Left ventricle myocardium inferior (tissue), 1 donor: ENCODE data around the gene SUDS3. TPM values are rescaled to one million over a fixed set of nuclear protein-coding genes. Genes with fewer than 3 reads are reported as not detected.

Experiments
- DNase-seq: peaks from one replicate; pipeline ENCODE4 v3.0.0-alpha.2; 2020
- H3K27ac ChIP-seq: fragments of 200-600 bp; replicated peaks from 2 replicates; pipeline ENCODE4 v1.8.0; 2021
- H3K27me3 ChIP-seq: fragments of 200-600 bp; 2 replicates; pipeline ENCODE4 v1.8.0; 2021; ENCODE audit warnings: low read depth
- H3K36me3 ChIP-seq: fragments of 200-600 bp; 2 replicates; pipeline ENCODE4 v1.8.0; 2021
- H3K4me1 ChIP-seq: fragments of 200-600 bp; 2 replicates; pipeline ENCODE4 v1.8.0; 2021
- H3K4me3 ChIP-seq: fragments of 200-600 bp; 2 replicates; pipeline ENCODE4 v1.8.0; 2021; ENCODE audit warnings: mild to moderate bottlenecking, moderate library complexity
- H3K9me3 ChIP-seq: fragments of 200-600 bp; replicated peaks from 2 replicates; pipeline ENCODE4 v1.8.0; 2021
- intact Hi-C: fragments of 100-400 bp; cut with micrococcal nuclease; formaldehyde crosslinking; loops from one replicate; pipeline ENCODE4 v1.11.0; 2022
- total RNA-seq: library from RNA; stranded (reverse); fragmentation: NEBNext Ultra II Directional; extraction: Animal tissue kit (Norgen Biotek cat#: 25700); gene quantifications from one replicate; pipeline ENCODE4 v1.2.1, GENCODE V29; 2021
- TF ChIP-seq, protein P1 (sequence below): fragments of 200-600 bp; IDR thresholded peaks from 2 replicates; pipeline ENCODE4 v1.8.0; 2021; ENCODE audit warnings: antibody characterized with exemption, mild to moderate bottlenecking, borderline replicate concordance
- donor health status: DM: no; HTN: yes; CAD: no; lungs with severe emphysema.

The SUDS3 gene
- total RNA-seq, 1 donor from 2014 or later, result 20.4 TPM

DNA sequence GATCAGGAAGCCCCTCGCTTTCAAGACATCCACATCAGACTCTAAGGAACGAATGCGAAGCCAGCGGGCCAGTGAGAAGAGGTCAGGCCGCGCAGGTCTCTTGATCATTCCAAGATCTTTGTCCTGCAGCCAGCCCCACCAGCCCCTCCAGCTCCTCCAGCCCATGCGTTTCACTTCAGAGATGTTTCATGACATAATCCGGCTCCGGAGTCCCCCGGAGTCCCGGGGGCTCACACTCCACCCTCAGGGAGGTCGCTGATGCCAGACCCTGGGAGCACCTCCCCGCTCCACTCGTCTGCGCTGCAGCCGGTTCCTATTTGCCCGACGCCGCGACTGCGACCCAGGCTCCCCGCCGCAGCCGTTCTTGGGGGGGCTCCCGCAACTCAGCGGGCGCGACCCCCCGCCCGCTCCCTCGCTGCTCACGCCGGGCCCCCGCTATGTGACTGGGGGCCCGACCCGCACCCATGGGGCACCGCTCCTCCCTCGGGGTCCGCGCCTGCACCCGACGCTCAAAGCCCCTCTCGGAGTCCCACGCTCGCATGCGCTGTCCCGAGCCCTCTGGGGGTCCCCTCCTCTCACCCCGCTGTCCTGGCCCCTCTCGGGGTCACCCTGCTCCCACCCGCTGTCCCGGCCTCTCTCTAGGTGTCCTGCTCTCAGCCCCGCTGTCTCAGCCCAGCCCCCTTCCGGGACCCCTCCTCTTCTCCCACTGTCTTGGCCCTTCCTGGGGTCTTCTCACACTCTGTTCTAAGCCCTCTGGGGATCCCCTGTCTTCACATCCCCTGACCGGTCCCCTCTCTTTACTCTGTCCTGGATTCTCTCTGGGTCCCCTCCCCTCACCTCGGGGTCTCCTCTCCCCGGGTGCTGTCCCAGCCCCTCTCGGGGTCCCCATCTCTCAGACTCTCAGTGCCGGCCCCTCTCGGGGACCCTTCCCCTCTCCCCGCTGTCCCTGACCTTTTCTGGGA, 4.8 kb upstream of the SUDS3 start:
- Histone ChIP-seq H3K9me3 (no peaks in the 10 kb centered on the region), H3K36me3 (no peaks in the 10 kb centered on the region), H3K27me3 (no peaks in the 10 kb centered on the region), H3K4me1 (peaks cover 63% of the 10 kb centered on the region), H3K27ac (peak overlapping the region; percentile 95), H3K4me3 (peak overlapping the region; percentile 98)
- peak; percentile 25 for DNase-seq
- TF ChIP-seq, protein P1, sequence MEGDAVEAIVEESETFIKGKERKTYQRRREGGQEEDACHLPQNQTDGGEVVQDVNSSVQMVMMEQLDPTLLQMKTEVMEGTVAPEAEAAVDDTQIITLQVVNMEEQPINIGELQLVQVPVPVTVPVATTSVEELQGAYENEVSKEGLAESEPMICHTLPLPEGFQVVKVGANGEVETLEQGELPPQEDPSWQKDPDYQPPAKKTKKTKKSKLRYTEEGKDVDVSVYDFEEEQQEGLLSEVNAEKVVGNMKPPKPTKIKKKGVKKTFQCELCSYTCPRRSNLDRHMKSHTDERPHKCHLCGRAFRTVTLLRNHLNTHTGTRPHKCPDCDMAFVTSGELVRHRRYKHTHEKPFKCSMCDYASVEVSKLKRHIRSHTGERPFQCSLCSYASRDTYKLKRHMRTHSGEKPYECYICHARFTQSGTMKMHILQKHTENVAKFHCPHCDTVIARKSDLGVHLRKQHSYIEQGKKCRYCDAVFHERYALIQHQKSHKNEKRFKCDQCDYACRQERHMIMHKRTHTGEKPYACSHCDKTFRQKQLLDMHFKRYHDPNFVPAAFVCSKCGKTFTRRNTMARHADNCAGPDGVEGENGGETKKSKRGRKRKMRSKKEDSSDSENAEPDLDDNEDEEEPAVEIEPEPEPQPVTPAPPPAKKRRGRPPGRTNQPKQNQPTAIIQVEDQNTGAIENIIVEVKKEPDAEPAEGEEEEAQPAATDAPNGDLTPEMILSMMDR, result no peak
- intact Hi-C loops, result loop anchor here (5.0 kb wide), 1 partner anchor 184 kb away; no protein-coding TSS in a partner anchor

DNA sequence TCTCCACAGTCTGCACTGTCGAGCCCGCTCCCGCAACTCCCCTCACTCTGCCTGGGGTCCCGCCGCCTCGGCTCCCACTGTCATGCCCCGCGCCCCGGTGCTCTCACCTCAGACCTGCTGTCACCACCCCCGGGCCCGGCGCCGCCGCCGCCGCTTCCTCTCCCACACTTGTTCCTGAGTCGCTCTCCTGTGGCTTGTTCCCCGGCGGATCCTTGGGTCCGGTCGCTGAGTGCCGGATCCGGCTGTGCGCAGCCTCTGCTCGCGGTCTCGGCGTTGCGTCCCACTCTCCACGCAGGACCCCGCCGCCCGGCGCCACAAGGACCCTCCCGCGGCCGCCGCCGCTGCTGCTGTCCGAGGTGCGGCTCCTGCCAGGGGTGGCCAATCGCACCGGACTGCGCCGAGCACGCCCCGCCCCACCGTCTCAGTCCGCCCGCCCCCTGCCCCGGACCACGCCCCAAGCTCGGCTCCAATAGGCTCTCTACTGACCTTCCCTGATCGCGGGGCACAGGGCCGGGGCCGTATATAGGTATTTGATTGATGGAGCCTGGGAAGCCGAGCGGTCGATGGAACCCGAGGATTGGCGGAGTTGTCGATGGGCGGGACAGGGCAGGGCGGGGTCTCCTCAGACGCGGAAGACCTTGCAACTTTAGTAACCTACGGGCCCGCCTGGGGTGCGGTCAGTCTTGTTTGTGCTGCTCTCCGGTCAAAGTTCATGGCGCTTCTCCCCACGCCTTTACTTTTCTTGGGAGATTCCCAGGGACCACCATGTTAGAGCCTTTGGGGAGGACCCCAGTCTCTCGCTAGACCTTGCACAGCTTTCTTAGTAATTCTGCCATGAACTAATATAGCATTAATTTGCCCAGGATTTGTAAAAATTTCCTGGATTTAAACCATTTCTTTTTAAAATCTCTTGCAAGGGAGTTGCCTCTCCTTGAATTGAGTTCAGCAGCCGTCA, 3.5 kb upstream of the SUDS3 start, which contains the start of gene TAOK3:
Gene TAOK3, minus strand, starts transcription at position 367 of the 955 bp plus-strand sequence. CDS start 117,340 bp downstream, outside the sequence.
- Histone ChIP-seq H3K27ac (peak within 1 kb of the TSS; percentile 95), H3K27me3 (no peaks in the 10 kb centered on the region), H3K4me3 (peak within 1 kb of the TSS; percentile 98), H3K36me3 (no peaks in the 10 kb centered on the region), H3K4me1 (peaks cover 75% of the 10 kb centered on the region), H3K9me3 (no peaks in the 10 kb centered on the region)
- TF ChIP-seq, protein P1, result no peak
- intact Hi-C loops, result loop anchor here (5.0 kb wide), 1 partner anchor 186 kb away; no protein-coding TSS in a partner anchor
- peak; percentile 98 for DNase-seq

DNA sequence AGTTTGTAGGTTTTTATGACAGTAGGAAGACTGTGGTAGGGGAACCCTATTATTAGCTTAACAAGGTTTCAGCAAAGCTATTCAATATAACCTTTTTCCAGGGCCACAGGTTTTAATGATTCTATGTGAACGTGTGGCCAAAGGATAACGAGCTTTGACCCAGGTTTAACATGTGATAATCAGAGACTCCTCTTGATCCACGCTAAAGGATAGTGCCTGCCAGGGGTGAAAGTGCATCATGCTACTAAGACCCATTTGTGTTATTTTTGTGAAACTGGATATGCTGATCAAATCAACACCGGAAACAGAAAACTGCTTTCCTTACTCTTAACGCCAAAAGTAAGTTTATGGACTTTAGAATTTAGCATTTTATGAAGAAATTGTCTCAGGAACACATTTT, 2.7 kb upstream of the SUDS3 start:
- peaks cover 81% of the 10 kb centered on the region for H3K4me1 ChIP-seq
- TF ChIP-seq, protein P1, result no peak
- H3K36me3 ChIP-seq, result no peaks in the 10 kb centered on the region
- peak overlapping the region; percentile 98 for H3K4me3 ChIP-seq
- H3K27ac ChIP-seq, result peak overlapping the region; percentile 95
- intact Hi-C loops, result loop anchor here (5.0 kb wide), 1 partner anchor 186 kb away; no protein-coding TSS in a partner anchor
- H3K27me3 ChIP-seq, result no peaks in the 10 kb centered on the region
- no peaks in the 10 kb centered on the region for H3K9me3 ChIP-seq
- DNase-seq, result no peak

DNA sequence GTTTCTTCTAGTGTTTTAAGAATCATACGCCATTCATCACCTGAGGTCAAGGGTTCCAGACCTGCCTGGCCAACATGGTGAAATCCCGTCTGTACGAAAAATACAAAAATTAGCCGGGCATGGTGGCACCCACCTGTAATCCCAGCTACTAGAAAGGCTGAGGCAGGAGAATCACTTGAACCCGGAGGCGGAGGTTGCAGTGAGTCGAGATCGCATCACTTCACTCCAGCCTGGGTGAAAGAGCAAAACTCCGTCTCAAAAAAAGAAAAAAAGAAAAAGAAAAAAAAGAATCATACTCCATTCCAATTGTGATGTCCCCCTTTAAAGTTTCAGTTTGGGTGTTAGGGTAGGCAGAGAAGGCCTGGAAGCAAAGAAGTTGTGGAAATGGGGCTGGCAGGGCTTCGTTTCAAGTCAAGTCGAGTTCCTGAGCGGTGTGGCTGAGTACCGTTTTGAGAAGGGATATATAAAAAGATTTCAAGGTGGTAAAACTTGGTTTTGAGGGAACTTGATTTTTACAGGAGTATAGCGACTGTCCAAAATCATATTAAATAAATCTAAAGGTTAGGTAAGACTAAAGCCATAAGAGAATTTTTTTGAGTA, 2.1 kb upstream of the SUDS3 start:
- Histone ChIP-seq H3K27ac (peak overlapping the region; percentile 95), H3K4me3 (peak overlapping the region; percentile 98), H3K9me3 (no peaks in the 10 kb centered on the region), H3K4me1 (peaks cover 81% of the 10 kb centered on the region), H3K36me3 (peaks cover under 1% of the 10 kb centered on the region), H3K27me3 (no peaks in the 10 kb centered on the region)
- no peak for DNase-seq
- intact Hi-C loops, result loop anchor here (5.0 kb wide), 1 partner anchor 187 kb away; no protein-coding TSS in a partner anchor
- TF ChIP-seq, protein P1, result no peak

DNA sequence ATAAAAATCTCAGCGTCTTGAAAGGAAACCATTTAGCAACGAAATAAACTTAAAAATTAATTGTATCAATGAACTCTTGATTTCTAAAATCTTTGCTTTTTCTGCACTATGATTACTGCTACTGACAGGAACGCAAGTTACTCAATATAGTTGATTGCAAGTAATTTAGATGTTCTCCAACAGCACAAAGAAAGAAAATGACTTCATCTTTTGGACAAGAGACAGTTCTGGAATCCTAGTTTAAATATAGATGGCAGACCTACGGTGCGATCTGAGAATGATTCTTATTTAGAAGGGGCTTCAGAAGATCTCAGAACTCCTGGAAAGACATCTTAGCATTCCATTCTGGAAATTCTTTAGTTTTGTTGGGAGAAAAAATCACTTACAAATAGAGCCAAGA, 1.4 kb upstream of the SUDS3 start:
- H3K27me3 ChIP-seq, result no peaks in the 10 kb centered on the region
- no peak for DNase-seq
- H3K4me1 ChIP-seq, result peaks cover 79% of the 10 kb centered on the region
- TF ChIP-seq, protein P1, result no peak
- peak overlapping the region; percentile 22 for H3K4me3 ChIP-seq
- peaks cover 5% of the 10 kb centered on the region for H3K36me3 ChIP-seq
- H3K27ac ChIP-seq, result peak overlapping the region; percentile 95
- no peaks in the 10 kb centered on the region for H3K9me3 ChIP-seq
- intact Hi-C loops, result loop anchor here (5.0 kb wide), 1 partner anchor 188 kb away; no protein-coding TSS in a partner anchor
